H1 (cell line): Measurements from ENCODE around the gene WRAP53. TPM values are rescaled to one million over a fixed set of nuclear protein-coding genes. Genes with fewer than 3 reads are reported as not detected.

Source experiments
- CTCF ChIA-PET: fragments of 300-600 bp; sonication (Branson Sonifier 250); formaldehyde crosslinking; loops from one replicate; lab custom pipeline; 2021; ENCODE audit not compliant: partially characterized antibody; lab: Charles Lee
- POLR2A ChIA-PET: fragments of 300-600 bp; sonication (Branson Sonifier 250); formaldehyde crosslinking; loops from one replicate; lab custom pipeline; 2021; ENCODE audit warnings: inconsistent platforms; ENCODE audit not compliant: partially characterized antibody; lab: Charles Lee
- DNase-seq, 2 experiments: peaks; one replicate each; pipeline versions ENCODE4 v3.0.0 to v3.0.0-alpha.2; 2010 to 2022; ENCODE audit warnings: low spot score in 2 of 2, low read depth in 1 of 2, mixed read lengths in 1 of 2
- FAIRE-seq: peaks from 2 replicates; lab custom pipeline; 2011; peaks lifted over from hg19 to GRCh38; lab: Jason Lieb, UNC
- H2AFZ ChIP-seq: 2 replicates; pipeline ENCODE4 v1.8.1; 2012; ENCODE audit warnings: low read length, inconsistent platforms
- H2AK5ac ChIP-seq: 2 replicates; pipeline ENCODE4 v1.6.1; 2013; ENCODE audit warnings: low read depth, low read length
- H2BK120ac ChIP-seq: replicated peaks from 2 replicates; pipeline ENCODE3; 2013; ENCODE audit warnings: low read depth, low read length, inconsistent platforms
- H2BK12ac ChIP-seq: 2 replicates; pipeline ENCODE4 v1.6.1; 2013; ENCODE audit warnings: low read depth, low read length
- H2BK15ac ChIP-seq: 2 replicates; pipeline ENCODE4 v1.6.1; 2013; ENCODE audit warnings: low read length
- H2BK20ac ChIP-seq: 2 replicates; pipeline ENCODE4 v1.6.1; 2013; ENCODE audit warnings: low read length
- H2BK5ac ChIP-seq: 2 replicates; pipeline ENCODE4 v1.6.1; 2013; ENCODE audit warnings: low read depth, low read length
- H3K14ac ChIP-seq: 2 replicates; pipeline ENCODE4 v1.6.1; 2013; ENCODE audit warnings: inconsistent platforms; ENCODE audit not compliant: insufficient read length
- H3K18ac ChIP-seq: 2 replicates; pipeline ENCODE4 v1.6.1; 2013; ENCODE audit warnings: low read length; ENCODE audit errors: extremely low read depth
- H3K23ac ChIP-seq: 2 replicates; pipeline ENCODE4 v1.6.1; 2013; ENCODE audit warnings: inconsistent platforms; ENCODE audit not compliant: insufficient read length
- H3K23me2 ChIP-seq: 2 replicates; pipeline ENCODE4 v1.6.1; 2013; ENCODE audit warnings: low read depth, low read length
- H3K27ac ChIP-seq: 2 replicates; pipeline ENCODE4 v1.6.1; 2011; ENCODE audit warnings: low read depth, low read length, inconsistent platforms
- H3K27me3 ChIP-seq, 4 experiments: replicated peaks in 1 of 4; 1 replicate in 1 of 4; 2 replicates in 3 of 4; pipeline versions ENCODE4 v1.6.1 to v1.8.1; 2011 to 2013; ENCODE audit warnings: low read length in 3 of 4, mild to moderate bottlenecking in 3 of 4, inconsistent platforms in 2 of 4, mixed read lengths in 2 of 4, moderate library complexity in 1 of 4; ENCODE audit not compliant: control insufficient read depth in 3 of 4, insufficient read depth in 3 of 4; ENCODE audit errors: extremely low read depth in 1 of 4
- H3K36me3 ChIP-seq, 4 experiments: 2 replicates each; pipeline versions ENCODE4 v1.6.1 to v1.8.1; 2011 to 2013; ENCODE audit warnings: mild to moderate bottlenecking in 4 of 4, low read length in 3 of 4, moderate library complexity in 2 of 4, control low read depth in 1 of 4, inconsistent platforms in 1 of 4; ENCODE audit not compliant: insufficient read depth in 4 of 4, control insufficient read depth in 2 of 4
- H3K4ac ChIP-seq: replicated peaks from 2 replicates; pipeline ENCODE3; 2013; ENCODE audit warnings: low read length, low read depth, mixed read lengths, inconsistent platforms; ENCODE audit not compliant: insufficient read length
- H3K4me1 ChIP-seq, 4 experiments: replicated peaks in 1 of 4; 1 replicate in 1 of 4; 2 replicates in 3 of 4; pipeline versions ENCODE4 v1.6.1 to v1.8.1; 2011 to 2013; ENCODE audit warnings: low read length in 3 of 4, inconsistent platforms in 2 of 4, mixed read lengths in 1 of 4; ENCODE audit not compliant: insufficient read depth in 4 of 4, control insufficient read depth in 3 of 4
- H3K4me2 ChIP-seq, 2 experiments: 2 replicates each; pipeline versions ENCODE4 v1.6.1 to v1.8.1; 2011 to 2013; ENCODE audit warnings: low read depth in 2 of 2, low read length in 2 of 2, control low read depth in 1 of 2, inconsistent platforms in 1 of 2, mild to moderate bottlenecking in 1 of 2; ENCODE audit not compliant: insufficient read depth in 1 of 2
- H3K4me3 ChIP-seq, 4 experiments: fragments of 200-600, 300-600 bp in 1 of 4; sonication (generic), shearing (Covaris generic), sonication (Bioruptor Twin) in 1 of 4; 2 replicates each; pipeline versions ENCODE4 v1.5.1 to v1.8.1; 2011 to 2016; ENCODE audit warnings: low read length in 4 of 4, low read depth in 3 of 4, control low read depth in 2 of 4, inconsistent platforms in 2 of 4, mild to moderate bottlenecking in 2 of 4, mixed read lengths in 1 of 4, moderate library complexity in 1 of 4; ENCODE audit not compliant: insufficient read depth in 2 of 4; ENCODE audit errors: extremely low read depth in 1 of 4
- H3K56ac ChIP-seq: replicated peaks from 2 replicates; pipeline ENCODE3; 2013; ENCODE audit warnings: low read depth, mild to moderate bottlenecking, mixed read lengths, low read length, inconsistent platforms; ENCODE audit not compliant: insufficient read length
- H3K79me1 ChIP-seq: 2 replicates; pipeline ENCODE4 v1.6.1; 2013; ENCODE audit warnings: low read depth, low read length, control low read depth
- H3K79me2 ChIP-seq, 2 experiments: 2 replicates each; pipeline versions ENCODE4 v1.6.1 to v1.8.1; 2012 to 2013; ENCODE audit warnings: low read length in 2 of 2, mild to moderate bottlenecking in 2 of 2, inconsistent platforms in 1 of 2; ENCODE audit not compliant: insufficient read depth in 2 of 2, control insufficient read depth in 1 of 2
- H3K9ac ChIP-seq, 4 experiments: replicated peaks in 1 of 4; 1 replicate in 1 of 4; 2 replicates in 3 of 4; pipeline versions ENCODE4 v1.6.1 to v1.8.1; 2011 to 2013; ENCODE audit warnings: low read depth in 3 of 4, low read length in 3 of 4, control low read depth in 2 of 4, mild to moderate bottlenecking in 2 of 4, moderate library complexity in 2 of 4, inconsistent platforms in 1 of 4; ENCODE audit errors: extremely low read depth in 1 of 4
- H3K9me3 ChIP-seq, 2 experiments: 2 replicates each; pipeline versions ENCODE4 v1.6.1 to v1.8.1; 2012 to 2013; ENCODE audit warnings: mild to moderate bottlenecking in 2 of 2, moderate library complexity in 2 of 2, control low read depth in 1 of 2, inconsistent platforms in 1 of 2, low read depth in 1 of 2, low read length in 1 of 2, mixed read lengths in 1 of 2; ENCODE audit not compliant: insufficient read depth in 2 of 2
- H4K20me1 ChIP-seq, 2 experiments: replicated peaks in 1 of 2; 2 replicates each; pipeline versions ENCODE3 to v1.8.1; 2011 to 2013; ENCODE audit warnings: inconsistent platforms in 2 of 2, low read length in 2 of 2, mild to moderate bottlenecking in 1 of 2; ENCODE audit not compliant: insufficient read depth in 2 of 2, control insufficient read depth in 1 of 2
- H4K5ac ChIP-seq: 2 replicates; pipeline ENCODE4 v1.6.1; 2013; ENCODE audit warnings: low read length, low read depth, mixed read lengths, inconsistent platforms; ENCODE audit not compliant: insufficient read length
- H4K8ac ChIP-seq: 2 replicates; pipeline ENCODE4 v1.8.0; 2013; ENCODE audit warnings: mild to moderate bottlenecking, moderate library complexity, low read length, inconsistent platforms; ENCODE audit not compliant: insufficient read depth; ENCODE audit errors: extremely low read depth
- H4K91ac ChIP-seq: replicated peaks from 2 replicates; pipeline ENCODE3; 2013; ENCODE audit warnings: low read length, mixed read lengths, inconsistent platforms; ENCODE audit not compliant: insufficient read length
- BRCA1 ChIP-seq: IDR thresholded peaks from 2 replicates; pipeline ENCODE4 v1.6.1; 2012; ENCODE audit warnings: low read depth, low read length, improper control_type of control experiment
- CHD1 ChIP-seq: IDR thresholded peaks from 2 replicates; pipeline ENCODE4 v1.6.1; 2012; ENCODE audit warnings: low read depth, low read length, improper control_type of control experiment
- JUND ChIP-seq: IDR thresholded peaks from 2 replicates; pipeline ENCODE4 v1.6.1; 2011; ENCODE audit warnings: mild to moderate bottlenecking, improper control_type of control experiment, low read length
- NANOG ChIP-seq: IDR thresholded peaks from 2 replicates; pipeline ENCODE4 v1.6.1; 2011; ENCODE audit warnings: low read length, low read depth, mild to moderate bottlenecking, inconsistent platforms; ENCODE audit not compliant: insufficient read depth, poor library complexity, severe bottlenecking
- RXRA ChIP-seq: IDR thresholded peaks from 2 replicates; pipeline ENCODE4 v1.6.1; 2011; ENCODE audit warnings: low read depth, mild to moderate bottlenecking, low read length, moderate library complexity; ENCODE audit not compliant: insufficient read depth
- SIN3A ChIP-seq, 2 experiments: IDR thresholded peaks in 1 of 2; conservative IDR thresholded peaks in 1 of 2; 2 replicates each; pipeline ENCODE4 v1.6.1; 2011 to 2012; ENCODE audit warnings: low read length in 2 of 2, improper control_type of control experiment in 1 of 2, low read depth in 1 of 2, mild to moderate bottlenecking in 1 of 2
- SIRT6 ChIP-seq: IDR thresholded peaks from one replicate; pipeline ENCODE4 v1.7.1; 2012; ENCODE audit warnings: low read length, inconsistent platforms
- TCF12 ChIP-seq: IDR thresholded peaks from 2 replicates; pipeline ENCODE4 v1.6.1; 2011; ENCODE audit warnings: low read depth, mild to moderate bottlenecking, low read length
- WGBS, 2 experiments: shearing (Covaris generic) in 1 of 2; methylation state at CpG; one replicate each; pipeline versions ENCODE4 v1.1.6 to v1.1.7; 2013 to 2015; ENCODE audit warnings: low lambda C conversion rate in 2 of 2, mixed read lengths in 2 of 2, inconsistent platforms in 1 of 2, low coverage in 1 of 2, missing lambda C conversion rate in 1 of 2; ENCODE audit not compliant: insufficient replicate concordance in 2 of 2, insufficient coverage in 1 of 2, insufficient read length in 1 of 2; ENCODE audit errors: extremely low coverage in 1 of 2, missing lambda C conversion rate in 1 of 2; 5-methylcytosine and 5-hydroxymethylcytosine counted together
- polyA plus RNA-seq, 7 experiments: library from polyadenylated mRNA; depleted of rRNA in 3 of 7; stranded (reverse) in 5 of 7; unstranded in 2 of 7; fragments of >200 nt in 5 of 7; fragments of 200-250 nt in 2 of 7; gene quantifications; 1 replicate in 5 of 7; 2 replicates in 1 of 7; 4 replicates in 1 of 7; pipeline versions ENCODE4 v1.2.1 to v1.2.3, GENCODE V29; 2011 to 2013; ENCODE audit warnings: missing spikeins in 2 of 7, mixed read lengths in 2 of 7
- total RNA-seq: library from RNA; stranded (reverse); fragmentation: NEBNext Ultra II Directional; extraction: Animal tissue kit (Norgen Biotek cat#: 25700); gene quantifications from 2 replicates; pipeline ENCODE4 v1.2.1, GENCODE V29; 2021

Gene WRAP53
- total and polyA plus RNA-seq, 2 of the 8 experiments (the other 6 are each of a cell fraction or from before 2014, with no cell fraction given): 29.2 to 30.1 TPM

DNA sequence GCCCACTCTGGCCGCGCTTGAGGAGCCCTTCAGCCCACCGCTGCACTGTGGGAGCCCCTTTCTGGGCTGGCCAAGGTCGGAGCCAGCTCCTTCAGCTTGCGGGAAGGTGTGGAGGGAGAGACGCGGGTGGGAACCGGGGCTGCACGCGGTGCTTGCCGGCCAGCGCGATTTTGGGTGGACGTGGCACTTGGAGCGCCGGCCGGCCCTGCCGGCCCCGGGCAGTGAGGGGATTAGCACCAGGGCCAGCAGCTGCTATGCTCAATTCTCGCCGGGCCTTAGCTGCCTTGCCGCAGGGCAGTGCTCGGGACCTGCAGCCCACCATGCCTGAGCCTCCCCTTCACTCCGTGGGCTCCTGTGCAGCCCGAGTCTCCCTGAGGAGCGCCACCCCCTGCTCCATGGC is 47.5 kb upstream of the WRAP53 start:
- no peak for FAIRE-seq
- DNase-seq: no peak
- Histone ChIP-seq H2BK12ac (no peak overlapping the region), H3K4me1 (peaks cover 0 to 3% (median 2%) of the 10 kb centered on the region in 4 experiments; a peak in 3 of 7 replicates), H3K4ac (no peak overlapping the region), H2BK120ac (no peak overlapping the region), H3K23ac (no peak overlapping the region), H3K27ac (no peak overlapping the region), H3K14ac (no peak overlapping the region), H2AK5ac (no peak overlapping the region), H3K56ac (no peak overlapping the region), H3K9ac (no peak overlapping the region), H3K79me1 (no peaks in the 10 kb centered on the region), H4K20me1 (no peaks in the 10 kb centered on the region), H2BK5ac (no peak overlapping the region), H3K79me2 (no peaks in the 10 kb centered on the region), H2BK15ac (no peak overlapping the region), H4K5ac (no peak overlapping the region), H2AFZ (no peak overlapping the region), H4K8ac (no peak overlapping the region), H3K36me3 (no peaks in the 10 kb centered on the region), H3K27me3 (no peaks in the 10 kb centered on the region), H4K91ac (no peak overlapping the region), H2BK20ac (no peak overlapping the region), H3K23me2 (no peaks in the 10 kb centered on the region), H3K4me3 (no peak overlapping the region), H3K18ac (no peak overlapping the region), H3K9me3 (no peaks in the 10 kb centered on the region; a peak in 1 of 4 replicates), H3K4me2 (no peak overlapping the region)
- WGBS, 2 experiments: 95% methylated on average over 24 of the region's 26 CpGs; no CpG with 5 or more reads in 1 of the 2 experiments
- TF ChIP-seq SIRT6: no peak
- no peak for TF ChIP-seq JUND
- no peak for TF ChIP-seq BRCA1
- no peak for TF ChIP-seq RXRA
- TF ChIP-seq CHD1: no peak
- TF ChIP-seq NANOG: no peak
- no peak for TF ChIP-seq SIN3A (conservative IDR thresholded peaks at IDR 0.05 in 1 of 2, IDR thresholded peaks at IDR 0.05 in 1 of 2; ENCODE audit: low read depth in 1 of 2, low read length in 2 of 2)
- TF ChIP-seq TCF12: no peak
- ChIA-PET CTCF (interaction anchor here (1.2 to 15.7 kb wide), 6 partner anchors 7 to 349 kb away, joined by 4 to 332 read pairs (median 6); partner anchors contain the start of gene ATP1B2), POLR2A (interaction anchor here (0.8 to 79.4 kb wide), 3 partner anchors 1 to 49 kb away, joined by 3 to 2272 read pairs (median 2272); partner anchors contain the start of genes ATP1B2, FXR2, SAT2 and SHBG)
